ENCODE results near the gene MRPS30.
"Not testable (repeated sequence)": the region's sequence is repeated elsewhere in the genome, so short reads cannot be mapped to it uniquely, and the experiment has no call there.

Gene MRPS30

DNA sequence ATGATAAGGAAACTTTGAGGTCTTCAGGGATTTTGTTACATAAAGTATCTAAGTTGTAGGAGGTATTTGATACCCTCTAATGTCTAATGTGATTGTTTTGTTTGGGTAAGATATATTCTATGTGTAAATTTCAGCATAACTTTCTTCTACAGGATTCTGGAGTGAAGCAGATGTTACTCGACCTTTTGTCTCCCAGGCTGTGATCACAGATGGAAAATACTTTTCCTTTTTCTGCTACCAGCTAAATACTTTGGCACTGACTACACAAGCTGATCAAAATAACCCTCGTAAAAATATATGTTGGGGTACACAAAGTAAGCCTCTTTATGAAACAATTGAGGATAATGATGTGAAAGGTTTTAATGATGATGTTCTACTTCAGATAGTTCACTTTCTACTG, 6.0 kb downstream of the MRPS30 start:
- POLR2A ChIA-PET (ENCODE audit: low non-redundant PET): no interaction called here
- TF ChIP-seq, protein P1, sequence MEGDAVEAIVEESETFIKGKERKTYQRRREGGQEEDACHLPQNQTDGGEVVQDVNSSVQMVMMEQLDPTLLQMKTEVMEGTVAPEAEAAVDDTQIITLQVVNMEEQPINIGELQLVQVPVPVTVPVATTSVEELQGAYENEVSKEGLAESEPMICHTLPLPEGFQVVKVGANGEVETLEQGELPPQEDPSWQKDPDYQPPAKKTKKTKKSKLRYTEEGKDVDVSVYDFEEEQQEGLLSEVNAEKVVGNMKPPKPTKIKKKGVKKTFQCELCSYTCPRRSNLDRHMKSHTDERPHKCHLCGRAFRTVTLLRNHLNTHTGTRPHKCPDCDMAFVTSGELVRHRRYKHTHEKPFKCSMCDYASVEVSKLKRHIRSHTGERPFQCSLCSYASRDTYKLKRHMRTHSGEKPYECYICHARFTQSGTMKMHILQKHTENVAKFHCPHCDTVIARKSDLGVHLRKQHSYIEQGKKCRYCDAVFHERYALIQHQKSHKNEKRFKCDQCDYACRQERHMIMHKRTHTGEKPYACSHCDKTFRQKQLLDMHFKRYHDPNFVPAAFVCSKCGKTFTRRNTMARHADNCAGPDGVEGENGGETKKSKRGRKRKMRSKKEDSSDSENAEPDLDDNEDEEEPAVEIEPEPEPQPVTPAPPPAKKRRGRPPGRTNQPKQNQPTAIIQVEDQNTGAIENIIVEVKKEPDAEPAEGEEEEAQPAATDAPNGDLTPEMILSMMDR (conservative IDR thresholded peaks at IDR 0.05; ENCODE audit: low read depth): no peak
- DNase-seq (ENCODE audit: low spot score): no peak
- CTCF ChIA-PET: no interaction called here
- H3K27ac ChIP-seq: no peak overlapping the region

DNA sequence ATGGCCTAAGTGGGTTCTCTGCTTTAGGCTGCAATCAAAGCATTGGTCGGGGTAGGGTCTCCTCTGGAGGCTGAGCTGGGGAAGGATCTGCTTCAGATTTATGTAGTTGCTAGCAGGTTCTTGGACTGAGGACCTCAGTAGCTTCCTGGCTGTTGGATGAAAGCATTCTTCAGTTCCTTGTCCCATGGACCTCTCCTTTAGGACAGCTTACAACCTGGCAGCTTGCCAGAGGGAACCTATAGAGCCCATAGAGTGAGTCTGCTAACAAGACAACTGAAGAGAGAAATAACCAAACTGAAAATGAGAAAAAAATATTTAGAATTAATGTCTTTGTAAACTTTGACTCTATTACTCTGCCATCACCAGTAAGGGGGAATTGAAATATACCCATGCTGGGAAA, 12.4 kb downstream of the MRPS30 start:
- no peak for DNase-seq (ENCODE audit: low spot score)
- POLR2A ChIA-PET (ENCODE audit: low non-redundant PET): no interaction called here
- CTCF ChIA-PET: no interaction called here
- H3K27ac ChIP-seq: no peak overlapping the region
- TF ChIP-seq, protein P1 (conservative IDR thresholded peaks at IDR 0.05; ENCODE audit: low read depth): no peak

DNA sequence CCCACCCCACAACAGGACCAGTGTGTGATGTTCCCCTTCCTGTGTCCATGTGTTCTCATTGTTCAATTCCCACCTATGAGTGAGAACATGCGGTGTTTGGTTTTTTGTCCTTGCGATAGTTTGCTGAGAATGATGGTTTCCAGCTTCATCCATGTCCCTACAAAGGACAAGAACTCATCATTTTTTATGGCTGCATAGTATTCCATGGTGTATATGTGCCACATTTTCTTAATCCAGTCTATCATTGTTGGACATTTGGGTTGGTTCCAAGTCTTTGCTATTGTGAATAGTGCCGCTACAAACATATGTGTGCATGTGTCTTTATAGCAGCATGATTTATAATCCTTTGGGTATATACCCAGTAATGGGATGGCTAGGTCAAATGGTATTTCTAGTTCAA, 15.9 kb downstream of the MRPS30 start:
- H3K27ac ChIP-seq; CTCF ChIA-PET; DNase-seq (ENCODE audit: low spot score); POLR2A ChIA-PET (ENCODE audit: low non-redundant PET): not testable (repeated sequence)

DNA sequence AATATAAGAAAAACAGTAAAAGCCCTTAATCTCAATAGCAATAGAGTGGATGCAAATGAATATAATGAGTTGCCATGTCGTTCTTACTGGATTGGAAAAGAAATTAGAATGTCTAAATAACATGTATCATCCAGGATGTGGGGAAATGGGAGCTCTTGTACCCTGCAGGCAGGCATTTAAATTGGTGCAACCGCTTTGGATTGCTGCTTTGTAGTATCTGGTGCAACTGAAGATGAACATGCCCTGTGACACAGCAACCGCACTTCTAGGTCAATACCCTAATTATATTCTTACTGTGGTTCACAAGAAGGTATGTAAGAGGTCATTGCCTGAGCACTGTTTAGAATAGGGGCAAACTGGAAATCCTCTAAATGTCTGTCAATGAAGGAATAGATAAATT, 18.9 kb downstream of the MRPS30 start:
- TF ChIP-seq, protein P1 (conservative IDR thresholded peaks at IDR 0.05; ENCODE audit: low read depth): no peak
- no peak for DNase-seq (ENCODE audit: low spot score)
- POLR2A ChIA-PET (ENCODE audit: low non-redundant PET): no interaction called here
- CTCF ChIA-PET: interaction anchor here (0.7 kb wide), 1 partner anchor 280 kb away, joined by 6 read pairs; no protein-coding TSS in a partner anchor
- H3K27ac ChIP-seq: no peak overlapping the region

DNA sequence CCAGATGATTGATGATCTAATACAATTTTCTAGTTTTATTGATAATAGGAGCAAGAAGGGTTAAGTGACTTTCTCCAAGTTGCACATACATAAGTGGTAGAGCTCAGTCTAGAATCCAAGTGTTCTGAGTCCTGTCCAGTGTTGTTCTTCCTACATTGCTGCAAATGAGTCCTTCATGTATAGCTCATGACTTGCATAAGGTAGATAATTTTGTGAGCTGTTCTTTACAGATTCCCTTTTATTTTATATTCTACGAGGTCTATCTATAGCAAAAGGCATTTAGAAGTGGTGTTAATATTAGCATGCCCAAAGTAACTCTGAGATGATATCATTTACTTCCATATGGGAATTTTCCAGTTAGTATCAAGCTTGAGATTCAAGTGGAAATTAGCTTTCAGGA, 20.0 kb downstream of the MRPS30 start:
- no peak overlapping the region for H3K27ac ChIP-seq
- DNase-seq (ENCODE audit: low spot score): no peak
- TF ChIP-seq, protein P1 (conservative IDR thresholded peaks at IDR 0.05; ENCODE audit: low read depth): no peak
- ChIA-PET CTCF (no interaction called here), POLR2A (ENCODE audit: low non-redundant PET) (no interaction called here)

DNA sequence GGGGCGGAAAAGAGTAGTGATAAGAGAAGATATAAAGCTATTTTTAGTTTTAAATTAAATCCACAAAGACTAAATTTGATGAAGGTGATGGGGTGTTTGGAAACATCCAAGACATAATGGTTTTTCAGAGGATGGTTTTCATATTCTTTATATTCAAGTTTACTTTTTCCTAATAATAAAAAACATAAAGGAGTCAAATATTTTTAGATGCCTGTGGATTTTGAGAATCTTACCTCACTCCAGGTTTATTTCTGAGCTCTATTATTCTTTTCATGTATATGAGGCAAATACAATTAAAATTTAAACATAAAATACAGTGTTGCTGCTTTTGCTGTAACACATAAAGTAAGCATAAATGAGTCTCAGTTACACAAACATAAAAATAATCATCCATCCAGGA, 22.2 kb downstream of the MRPS30 start:
- TF ChIP-seq, protein P1 (conservative IDR thresholded peaks at IDR 0.05; ENCODE audit: low read depth): no peak
- ChIA-PET CTCF (no interaction called here), POLR2A (ENCODE audit: low non-redundant PET) (no interaction called here)
- no peak overlapping the region for H3K27ac ChIP-seq
- no peak for DNase-seq (ENCODE audit: low spot score)

DNA sequence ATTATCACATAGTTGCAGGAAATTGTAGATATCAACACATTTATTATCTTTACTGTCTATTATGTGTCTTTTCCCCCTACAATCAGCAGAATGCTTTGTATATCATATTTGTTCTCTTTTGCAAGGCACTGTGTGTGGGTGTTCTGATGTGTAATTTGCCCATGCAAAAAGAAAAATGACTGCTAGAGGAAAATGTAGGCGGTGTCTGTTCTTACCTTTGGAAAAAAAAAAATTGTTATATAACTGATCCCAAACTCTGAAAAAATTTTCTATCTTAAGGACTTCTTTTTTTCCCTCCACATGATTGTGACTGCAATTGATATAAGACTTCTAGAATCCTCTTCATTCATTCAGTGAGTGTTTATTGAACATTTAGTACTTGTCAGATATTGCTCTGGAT, 24.5 kb downstream of the MRPS30 start:
- ChIA-PET POLR2A (ENCODE audit: low non-redundant PET) (no interaction called here), CTCF (no interaction called here)
- DNase-seq (ENCODE audit: low spot score): no peak
- no peak overlapping the region for H3K27ac ChIP-seq
- TF ChIP-seq, protein P1 (conservative IDR thresholded peaks at IDR 0.05; ENCODE audit: low read depth): no peak
